ENCODE measurements around the gene MTTP. TPM values are rescaled to one million over a fixed set of nuclear protein-coding genes. Genes with fewer than 3 reads are reported as not detected.

MTTP gene
- total RNA-seq, 1 experiment from 2014 or later: 0.20 TPM

- TF ChIP-seq ZBTB33 (IDR thresholded peaks at IDR 0.05; ENCODE audit: extremely low read depth, insufficient replicate concordance, low read length) (no peak), MAX (IDR thresholded peaks at IDR 0.05) (peak; percentile 61), ATF3 (IDR thresholded peaks at IDR 0.05) (no peak), JUND (IDR thresholded peaks at IDR 0.05) (no peak), CTCF (IDR thresholded peaks at IDR 0.05 in 2 of 3, conservative IDR thresholded peaks at IDR 0.05 in 1 of 3; ENCODE audit: borderline replicate concordance in 1 of 3, insufficient read depth in 1 of 3, low read depth in 2 of 3, low read length in 2 of 3) (no peak), RAD21 (IDR thresholded peaks at IDR 0.05; ENCODE audit: low read depth) (no peak), EZH2phosphoT487 (IDR thresholded peaks at IDR 0.05; ENCODE audit: borderline replicate concordance) (no peak)
Measured at GRCh38 chr4:99563310-99564186, 11.1 kb upstream of the MTTP start, which contains the start of gene TRMT10A (continued).

DNA sequence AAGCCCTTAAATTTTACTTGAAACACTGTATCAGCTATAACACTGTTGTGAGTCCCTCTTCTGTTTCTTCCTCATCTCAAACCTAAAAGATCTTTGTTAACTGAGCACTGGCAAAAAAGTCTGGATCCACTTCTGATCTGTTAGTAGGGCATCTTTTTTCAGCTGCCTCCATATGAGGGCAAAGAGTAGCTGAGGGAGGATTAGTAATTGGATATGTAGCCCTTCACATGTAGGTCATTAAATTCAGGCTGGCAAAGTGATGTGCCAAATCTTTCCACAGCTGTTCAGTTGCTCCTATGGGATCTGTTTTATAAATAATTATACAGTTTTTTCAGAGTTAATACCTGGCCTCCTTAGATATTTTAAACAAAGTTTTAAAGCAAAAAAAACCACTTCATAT lies 9.7 kb upstream of the MTTP start:
- Histone ChIP-seq H3K9me3 (ENCODE audit: control insufficient read depth in 1 of 2, insufficient read depth in 1 of 2, low read depth in 1 of 2, low read length in 2 of 2) (no peaks in the 10 kb centered on the region), H3K9ac (ENCODE audit: low read length) (no peak overlapping the region; the same call in 1 of the 2 replicates), H4K20me1 (ENCODE audit: insufficient read depth) (no peaks in the 10 kb centered on the region), H3K27me3 (ENCODE audit: insufficient read depth, low read length) (no peaks in the 10 kb centered on the region), H3K79me2 (ENCODE audit: insufficient read depth, low read length) (no peaks in the 10 kb centered on the region), H3K4me3 (replicated peaks in 1 of 2; ENCODE audit: low read depth in 1 of 2, low read length in 2 of 2) (peak overlapping the region in 1 of 2 experiments; percentile 86; a peak in 1 of 4 replicates), H3K27ac (ENCODE audit: low read depth, low read length) (no peak overlapping the region), H2AFZ (ENCODE audit: low read depth, low read length, poor library complexity, severe bottlenecking) (peak overlapping the region; percentile 58), H3K36me3 (ENCODE audit: control insufficient read depth in 1 of 2, insufficient read depth in 2 of 2, low read length in 2 of 2) (no peaks in the 10 kb centered on the region), H3K9me2 (ENCODE audit: insufficient read depth) (no peaks in the 10 kb centered on the region), H3K4me2 (ENCODE audit: low read length) (peak overlapping the region; percentile 86), H3K4me1 (ENCODE audit: control insufficient read depth in 1 of 2, insufficient read depth in 2 of 2, low read length in 2 of 2) (peaks cover 0 to 18% of the 10 kb centered on the region in 2 experiments; a peak in 3 of 4 replicates)
- DNase-seq (ENCODE audit: low read depth, low spot score) (no peak), ATAC-seq (no peak)
- TF ChIP-seq RAD21 (IDR thresholded peaks at IDR 0.05; ENCODE audit: low read depth): no peak
- no peak for TF ChIP-seq CBX3 (IDR thresholded peaks at IDR 0.05; ENCODE audit: low read depth)
- no peak for TF ChIP-seq CTCF (IDR thresholded peaks at IDR 0.05 in 2 of 3, conservative IDR thresholded peaks at IDR 0.05 in 1 of 3; ENCODE audit: borderline replicate concordance in 1 of 3, insufficient read depth in 1 of 3, low read depth in 2 of 3, low read length in 2 of 3)
- no peak for TF ChIP-seq ATF3 (IDR thresholded peaks at IDR 0.05)
- no peak for TF ChIP-seq ZNF274 (IDR thresholded peaks at IDR 0.05; ENCODE audit: low read depth, low read length)
- TF ChIP-seq MAX (IDR thresholded peaks at IDR 0.05): no peak
- intact Hi-C loops (cut with micrococcal nuclease): no loop called here
- CTCF ChIA-PET: interaction anchor here (0.7 kb wide), 1 partner anchor 433 kb away, joined by 4 read pairs; no protein-coding TSS in a partner anchor
- RAD21 ChIA-PET (ENCODE audit: low non-redundant PET in 1 of 2, low total read pairs in 2 of 2, uncharacterized antibody in 2 of 2, unreplicated experiment in 2 of 2): no interaction called here
- POLR2A ChIA-PET: no interaction called here
- BruUV-seq (replicated peaks): no TSS peak

Measured in HCT116 (cell line).